D721Med (cell line): Measurements from ENCODE around the gene PLEKHB2.

Source experiments
- DNase-seq: peaks from one replicate; pipeline ENCODE4 v3.0.0; 2011; ENCODE audit warnings: low spot score; ENCODE audit not compliant: insufficient read length
- FAIRE-seq: peaks from 2 replicates; lab custom pipeline; 2011; peaks lifted over from hg19 to GRCh38; lab: Jason Lieb, UNC
- CTCF ChIP-seq: IDR thresholded peaks from 2 replicates; pipeline ENCODE4 v1.5.1; 2012; ENCODE audit warnings: mild to moderate bottlenecking, control low read depth; ENCODE audit not compliant: insufficient read depth; ENCODE audit errors: missing control alignments

Gene PLEKHB2

GRCh38 chr2:131105156-131105949, at the start of gene PLEKHB2:
TSS of gene PLEKHB2 (plus strand) at chr2:131105336. CDS start at chr2:131120942, 15,606 bp downstream.
- TF ChIP-seq CTCF = no peak
- FAIRE-seq = no peak

GRCh38 chr2:131056204-131056931, 48.8 kb upstream of the PLEKHB2 start:
- TF ChIP-seq CTCF = no peak
- FAIRE-seq = no peak
- no peak for DNase-seq

More at GRCh38 chr2:131105156-131105949, at the start of gene PLEKHB2:
- peak; percentile 71 for DNase-seq

- no peak for FAIRE-seq
- no peak for TF ChIP-seq CTCF
- DNase-seq = no peak
Measured at GRCh38 chr2:131056932-131057287, 48.2 kb upstream of the PLEKHB2 start.

- DNase-seq = no peak
- FAIRE-seq = no peak
- TF ChIP-seq CTCF = no peak
Measured at GRCh38 chr2:131058214-131058843, 46.8 kb upstream of the PLEKHB2 start.

- TF ChIP-seq CTCF = no peak
- DNase-seq (no peak), FAIRE-seq (no peak)
Measured at GRCh38 chr2:131058920-131059319, 46.2 kb upstream of the PLEKHB2 start.

GRCh38 chr2:131063501-131064283, 41.4 kb upstream of the PLEKHB2 start:
- DNase-seq (no peak), FAIRE-seq (no peak)
- no peak for TF ChIP-seq CTCF
